ENCODE results near the gene FRMD1.

GRCh38 chr6:168073937-168074730, 4.9 kb downstream of the FRMD1 start:
- no peak for TF ChIP-seq CTCF (IDR thresholded peaks at IDR 0.05; ENCODE audit: extremely low read depth in 1 of 2, insufficient read depth in 1 of 2, low read depth in 1 of 2, low read length in 2 of 2)
- no peak for TF ChIP-seq EZH2 (IDR thresholded peaks at IDR 0.05; ENCODE audit: borderline replicate concordance, low read depth, low read length, severe bottlenecking)
- no peak for TF ChIP-seq POLR2A (IDR thresholded peaks at IDR 0.05; ENCODE audit: low read depth, low read length)
- no peak for TF ChIP-seq POLR2AphosphoS5 (IDR thresholded peaks at IDR 0.05; ENCODE audit: insufficient read depth, low read depth, low read length)
- no peak for TF ChIP-seq JUN (IDR thresholded peaks at IDR 0.05; ENCODE audit: borderline replicate concordance, insufficient read depth, insufficient read length, low read depth)
- no peak for TF ChIP-seq FOS (IDR thresholded peaks at IDR 0.05; ENCODE audit: borderline replicate concordance, insufficient read depth, low read length)
